SK-N-SH treated with all-trans-retinoic acid at 6 μM for 48 hours (cell line): ENCODE data around the gene ESF1.

Source experiments
- ATAC-seq: fragments of 200-7000 bp; cut with Tn5 transposase; 3 replicates; pipeline ENCODE4 v1.9.1; 2020; ENCODE audit warnings: mild to moderate bottlenecking, moderate library complexity
- ARNTL ChIP-seq: fragments of 450-650 bp; formaldehyde crosslinking; IDR thresholded peaks from 2 replicates; pipeline ENCODE4 v1.5.0; 2020; ENCODE audit warnings: low read depth, mild to moderate bottlenecking, moderate library complexity, borderline replicate concordance
- CREB5 ChIP-seq: fragments of 250-450 bp; sonication (Bioruptor Pico); IDR thresholded peaks from 2 replicates; pipeline ENCODE4 v1.5.1; 2020; ENCODE audit warnings: low read depth, mild to moderate bottlenecking, moderate library complexity
- CSDC2 ChIP-seq: fragments of 250-450 bp; sonication (Bioruptor Pico); IDR thresholded peaks from 2 replicates; pipeline ENCODE4 v1.5.0; 2020; ENCODE audit warnings: mild to moderate bottlenecking, moderate library complexity
- CSRNP3 ChIP-seq: fragments of 250-450 bp; sonication (Bioruptor Pico); IDR thresholded peaks from 2 replicates; pipeline ENCODE4 v1.5.1; 2021; ENCODE audit warnings: mild to moderate bottlenecking, moderate library complexity
- ESRRG ChIP-seq: fragments of 250-450 bp; sonication (Bioruptor Pico); IDR thresholded peaks from 2 replicates; pipeline ENCODE4 v1.6.1; 2021; ENCODE audit warnings: mild to moderate bottlenecking
- GLIS3 ChIP-seq: fragments of 250-450 bp; sonication (Bioruptor Pico); IDR thresholded peaks from 2 replicates; pipeline ENCODE4 v1.5.0; 2020; ENCODE audit warnings: mild to moderate bottlenecking, moderate library complexity
- ISL1 ChIP-seq: fragments of 250-450 bp; sonication (Bioruptor Pico); IDR thresholded peaks from 2 replicates; pipeline ENCODE4 v2.1.2; 2022; ENCODE audit warnings: mild to moderate bottlenecking, moderate library complexity
- OSR1 ChIP-seq: fragments of 250-450 bp; sonication (Bioruptor Pico); IDR thresholded peaks from 2 replicates; pipeline ENCODE4 v1.8.0; 2022; ENCODE audit warnings: moderate library complexity, mild to moderate bottlenecking, inconsistent platforms
- PATZ1 ChIP-seq: fragments of 250-450 bp; sonication (Bioruptor Pico); IDR thresholded peaks from 2 replicates; pipeline ENCODE4 v1.8.0; 2020; ENCODE audit warnings: mild to moderate bottlenecking, moderate library complexity, borderline replicate concordance
- PPARA ChIP-seq: fragments of 250-450 bp; sonication (Bioruptor Pico); IDR thresholded peaks from 2 replicates; pipeline ENCODE4 v1.5.0; 2020; ENCODE audit warnings: mild to moderate bottlenecking, borderline replicate concordance
- RARB ChIP-seq: fragments of 250-450 bp; sonication (Bioruptor Pico); IDR thresholded peaks from 2 replicates; pipeline ENCODE4 v1.8.0; 2021; ENCODE audit warnings: mild to moderate bottlenecking, moderate library complexity
- SNAI2 ChIP-seq: fragments of 250-450 bp; sonication (Bioruptor Pico); IDR thresholded peaks from 2 replicates; pipeline ENCODE4 v1.5.0; 2020; ENCODE audit warnings: mild to moderate bottlenecking, moderate library complexity
- TCF4 ChIP-seq: fragments of 250-450 bp; sonication (Bioruptor Pico); IDR thresholded peaks from 2 replicates; pipeline ENCODE4 v1.8.0; 2021; ENCODE audit warnings: mild to moderate bottlenecking, moderate library complexity, borderline replicate concordance
- TOX ChIP-seq: fragments of 250-450 bp; sonication (Bioruptor Pico); IDR thresholded peaks from 2 replicates; pipeline ENCODE4 v1.8.0; 2021; ENCODE audit warnings: mild to moderate bottlenecking, moderate library complexity, borderline replicate concordance
- TSHZ2 ChIP-seq: fragments of 250-450 bp; sonication (Bioruptor Pico); IDR thresholded peaks from 2 replicates; pipeline ENCODE4 v1.5.0; 2020; ENCODE audit warnings: mild to moderate bottlenecking, moderate library complexity
- ZFP30 ChIP-seq: fragments of 450-650 bp; formaldehyde crosslinking; IDR thresholded peaks from 2 replicates; pipeline ENCODE4 v1.5.0; 2022; ENCODE audit warnings: mild to moderate bottlenecking, moderate library complexity
- ZNF565 ChIP-seq: fragments of 450-650 bp; formaldehyde crosslinking; conservative IDR thresholded peaks from 2 replicates; pipeline ENCODE4 v1.5.0; 2020; ENCODE audit warnings: low read depth, mild to moderate bottlenecking, moderate library complexity
- ZNF70 ChIP-seq: fragments of 450-650 bp; formaldehyde crosslinking; IDR thresholded peaks from 2 replicates; pipeline ENCODE4 v1.5.0; 2020; ENCODE audit warnings: mild to moderate bottlenecking, moderate library complexity

ESF1 gene

GRCh38 chr20:13784271-13784892 lies 337 bp downstream of the ESF1 start:
- ATAC-seq: peak; percentile 35
- TF ChIP-seq OSR1 (CRISPR knock-in tag) (no peak), TOX (CRISPR knock-in tag) (no peak), CSRNP3 (CRISPR knock-in tag) (no peak), ISL1 (CRISPR knock-in tag) (no peak), ARNTL (no peak)

- no peak for ATAC-seq
- TF ChIP-seq CREB5 (CRISPR knock-in tag) (no peak), SNAI2 (CRISPR knock-in tag) (no peak), ARNTL (no peak), CSRNP3 (CRISPR knock-in tag) (no peak), GLIS3 (no peak), TCF4 (CRISPR knock-in tag) (no peak), RARB (CRISPR knock-in tag) (no peak), TSHZ2 (CRISPR knock-in tag) (no peak), ZFP30 (CRISPR knock-in tag) (no peak), ESRRG (CRISPR knock-in tag) (no peak)
- TF ChIP-seq, all 23 proteins: peak for 0
These were observed 1.2 kb downstream of the ESF1 start for GRCh38 chr20:13783528-13783927.

- ATAC-seq: no peak
- no peak for TF ChIP-seq ZNF70
These were observed 5.9 kb downstream of the ESF1 start for GRCh38 chr20:13778827-13779226.

GRCh38 chr20:13777171-13777601 lies 7.5 kb downstream of the ESF1 start:
- no peak for ATAC-seq
- TF ChIP-seq CSDC2 (no peak), ESRRG (CRISPR knock-in tag) (no peak), PATZ1 (CRISPR knock-in tag) (no peak), OSR1 (CRISPR knock-in tag) (no peak), PPARA (no peak), ARNTL (no peak), ISL1 (CRISPR knock-in tag) (no peak), ZNF70 (no peak), CSRNP3 (CRISPR knock-in tag) (no peak), ZFP30 (CRISPR knock-in tag) (no peak), SNAI2 (CRISPR knock-in tag) (no peak), CREB5 (CRISPR knock-in tag) (no peak), TSHZ2 (CRISPR knock-in tag) (no peak), ZNF565 (CRISPR knock-in tag) (no peak)
